ENCODE results near the gene PLAC8. TPM values are rescaled to one million over a fixed set of nuclear protein-coding genes. Genes with fewer than 3 reads are reported as not detected.

Gene PLAC8
- total and polyA plus RNA-seq, 2 of the 8 experiments (the other 6 are each of a cell fraction or from before 2014, with no cell fraction given) = 0.98 to 1.1 TPM

Other genes starting within 250 kb of the PLAC8 start
- 122 and 125 TPM in 2 replicates for gene SEC31A, start 223.6 kb downstream of the PLAC8 start, total RNA-seq (2021; fragmentation: NEBNext Ultra II Directional; extraction: Animal tissue kit (Norgen Biotek cat#: 25700))
- 72.8 and 112 TPM in 2 replicates for gene SEC31A, start 223.6 kb downstream of the PLAC8 start, polyA plus RNA-seq (2011; rRNA removed)
- 13.2 and 17.0 TPM in 2 replicates for gene THAP9, start 214.0 kb downstream of the PLAC8 start, total RNA-seq (2021; fragmentation: NEBNext Ultra II Directional; extraction: Animal tissue kit (Norgen Biotek cat#: 25700))
- 4.0 and 6.1 TPM in 2 replicates for gene THAP9, start 214.0 kb downstream of the PLAC8 start, polyA plus RNA-seq (2011; rRNA removed)
- gene LIN54, start 103.9 kb downstream of the PLAC8 start, total RNA-seq (2021; fragmentation: NEBNext Ultra II Directional; extraction: Animal tissue kit (Norgen Biotek cat#: 25700)) = 11.1 and 12.9 TPM in 2 replicates
- gene LIN54, start 103.9 kb downstream of the PLAC8 start, polyA plus RNA-seq (2011; rRNA removed) = 3.6 and 5.7 TPM in 2 replicates
- 28.3 and 32.5 TPM in 2 replicates for gene COPS4, start 79.5 kb downstream of the PLAC8 start, total RNA-seq (2021; fragmentation: NEBNext Ultra II Directional; extraction: Animal tissue kit (Norgen Biotek cat#: 25700))
- 10.7 and 14.9 TPM in 2 replicates for gene COPS4, start 79.5 kb downstream of the PLAC8 start, polyA plus RNA-seq (2011; rRNA removed)
- 19.8 and 21.5 TPM in 2 replicates for gene COQ2, start 170.1 kb upstream of the PLAC8 start, total RNA-seq (2021; fragmentation: NEBNext Ultra II Directional; extraction: Animal tissue kit (Norgen Biotek cat#: 25700))
- gene COQ2, start 170.1 kb upstream of the PLAC8 start, polyA plus RNA-seq (2011; rRNA removed) = 15.5 and 22.9 TPM in 2 replicates
- gene HPSE, start 220.1 kb upstream of the PLAC8 start, total RNA-seq (2021; fragmentation: NEBNext Ultra II Directional; extraction: Animal tissue kit (Norgen Biotek cat#: 25700)) = 5.0 and 5.4 TPM in 2 replicates
- gene HPSE, start 220.1 kb upstream of the PLAC8 start, polyA plus RNA-seq (2011; rRNA removed) = 1.2 and 1.5 TPM in 2 replicates